ENCODE measurements around the gene SLCO1B1. TPM values are rescaled to one million over a fixed set of nuclear protein-coding genes. Genes with fewer than 3 reads are reported as not detected.

The SLCO1B1 gene
- total RNA-seq, 2 donors from 2014 or later: not detected

GRCh38 chr12:21239866-21240265, 108.9 kb downstream of the SLCO1B1 start:
- ATAC-seq (replicated peaks in 1 of 2) (no peak), DNase-seq (no peak)
- Mint-ChIP-seq H3K4me1 (ENCODE audit: low read depth) (no peaks in the 10 kb centered on the region), H3K9me3 (no peaks in the 10 kb centered on the region), H3K27ac (no peak overlapping the region), H3K36me3 (ENCODE audit: insufficient read depth in 2 of 2) (no peaks in the 10 kb centered on the region), H3K4me3 (no peak overlapping the region), H3K27me3 (ENCODE audit: low read depth) (no peaks in the 10 kb centered on the region)

GRCh38 chr12:21248679-21249078, 117.7 kb downstream of the SLCO1B1 start:
- Mint-ChIP-seq H3K36me3 (ENCODE audit: insufficient read depth in 2 of 2) (no peaks in the 10 kb centered on the region), H3K9me3 (no peaks in the 10 kb centered on the region), H3K27ac (no peak overlapping the region), H3K4me3 (no peak overlapping the region), H3K4me1 (ENCODE audit: low read depth) (no peaks in the 10 kb centered on the region), H3K27me3 (ENCODE audit: low read depth) (no peaks in the 10 kb centered on the region)
- no peak for DNase-seq
- ATAC-seq (replicated peaks in 1 of 2): peak in 1 of 2 donors; percentile 11

- H3K27ac Mint-ChIP-seq: no peak overlapping the region
- H3K36me3 Mint-ChIP-seq (ENCODE audit: insufficient read depth in 2 of 2): no peaks in the 10 kb centered on the region
- no peak overlapping the region for H3K4me3 Mint-ChIP-seq
- DNase-seq (no peak), ATAC-seq (replicated peaks in 1 of 2) (no peak)
- H3K27me3 Mint-ChIP-seq (ENCODE audit: low read depth): no peaks in the 10 kb centered on the region
- H3K9me3 Mint-ChIP-seq: peaks cover 0 to under 1% of the 10 kb centered on the region in 2 donors
- no peaks in the 10 kb centered on the region for H3K4me1 Mint-ChIP-seq (ENCODE audit: low read depth)
Observed at GRCh38 chr12:21252070-21252469, 121.1 kb downstream of the SLCO1B1 start.

- Mint-ChIP-seq H3K4me3 (no peak overlapping the region), H3K27me3 (ENCODE audit: low read depth) (no peaks in the 10 kb centered on the region), H3K4me1 (ENCODE audit: low read depth) (no peaks in the 10 kb centered on the region), H3K27ac (no peak overlapping the region), H3K9me3 (peaks cover 0 to 6% of the 10 kb centered on the region in 2 donors), H3K36me3 (ENCODE audit: insufficient read depth in 2 of 2) (peaks cover 0 to 2% of the 10 kb centered on the region in 2 donors)
- DNase-seq: no peak
- no peak for ATAC-seq (replicated peaks in 1 of 2)
Observed at GRCh38 chr12:21257172-21257571, 126.2 kb downstream of the SLCO1B1 start.

GRCh38 chr12:21264232-21264631, 133.2 kb downstream of the SLCO1B1 start:
- no peak overlapping the region for H3K4me3 Mint-ChIP-seq
- H3K27ac Mint-ChIP-seq: no peak overlapping the region
- H3K4me1 Mint-ChIP-seq (ENCODE audit: low read depth): no peaks in the 10 kb centered on the region
- H3K9me3 Mint-ChIP-seq: peaks cover 5 to 11% of the 10 kb centered on the region in 2 donors
- DNase-seq: no peak
- H3K36me3 Mint-ChIP-seq (ENCODE audit: insufficient read depth in 2 of 2): peaks cover 2 to 5% of the 10 kb centered on the region in 2 donors
- ATAC-seq (replicated peaks in 1 of 2): no peak
- H3K27me3 Mint-ChIP-seq (ENCODE audit: low read depth): peaks cover 13% of the 10 kb centered on the region

GRCh38 chr12:21265932-21266331, 134.9 kb downstream of the SLCO1B1 start:
- ATAC-seq (replicated peaks in 1 of 2) (no peak), DNase-seq (no peak)
- no peak overlapping the region for H3K4me3 Mint-ChIP-seq
- H3K27me3 Mint-ChIP-seq (ENCODE audit: low read depth): peaks cover 13% of the 10 kb centered on the region
- H3K4me1 Mint-ChIP-seq (ENCODE audit: low read depth): no peaks in the 10 kb centered on the region
- H3K27ac Mint-ChIP-seq: no peak overlapping the region
- peaks cover 5 to 6% of the 10 kb centered on the region in 2 donors for H3K9me3 Mint-ChIP-seq
- peaks cover 2 to 5% of the 10 kb centered on the region in 2 donors for H3K36me3 Mint-ChIP-seq (ENCODE audit: insufficient read depth in 2 of 2)

- Mint-ChIP-seq H3K27me3 (ENCODE audit: low read depth) (peaks cover 13% of the 10 kb centered on the region), H3K36me3 (ENCODE audit: insufficient read depth in 2 of 2) (no peaks in the 10 kb centered on the region), H3K27ac (no peak overlapping the region), H3K9me3 (no peaks in the 10 kb centered on the region), H3K4me3 (no peak overlapping the region), H3K4me1 (ENCODE audit: low read depth) (no peaks in the 10 kb centered on the region)
- no peak for DNase-seq
- no peak for ATAC-seq (replicated peaks in 1 of 2)
Observed at GRCh38 chr12:21276826-21277225, 145.8 kb downstream of the SLCO1B1 start.

Other genes with a start within 250 kb of the SLCO1B1 start
- not detected for gene SLCO1A2, start 203.7 kb downstream of the SLCO1B1 start, total RNA-seq
- not detected for gene IAPP, start 241.7 kb downstream of the SLCO1B1 start, total RNA-seq